Skeletal muscle tissue (tissue), 4 donors: Measurements from ENCODE around the gene GAS7. TPM values are rescaled to one million over a fixed set of nuclear protein-coding genes. Genes with fewer than 3 reads are reported as not detected.

Experiments
- H3K27ac ChIP-seq: one replicate; pipeline ENCODE4 v1.7.0; 2013; ENCODE audit warnings: mild to moderate bottlenecking, low read depth, low read length, inconsistent platforms
- H3K27me3 ChIP-seq, 3 donors: one replicate each; pipeline ENCODE4 v1.7.0; 2013; ENCODE audit warnings: low read length in 3 of 3; ENCODE audit not compliant: control insufficient read depth in 3 of 3, insufficient read depth in 3 of 3
- H3K36me3 ChIP-seq, 3 donors: one replicate each; pipeline ENCODE4 v1.7.0; 2013; ENCODE audit warnings: low read length in 3 of 3; ENCODE audit not compliant: control insufficient read depth in 3 of 3, insufficient read depth in 3 of 3
- H3K4me1 ChIP-seq, 3 donors: one replicate each; pipeline ENCODE4 v1.7.0; 2013; ENCODE audit warnings: low read length in 3 of 3, mild to moderate bottlenecking in 3 of 3; ENCODE audit not compliant: control insufficient read depth in 3 of 3, insufficient read depth in 3 of 3
- H3K4me3 ChIP-seq, 3 donors: one replicate each; pipeline ENCODE4 v1.7.0; 2013; ENCODE audit warnings: low read length in 3 of 3
- H3K9ac ChIP-seq, 3 donors: one replicate each; pipeline ENCODE4 v1.7.0; 2013; ENCODE audit warnings: low read length in 3 of 3, mild to moderate bottlenecking in 3 of 3, moderate library complexity in 2 of 3, low read depth in 1 of 3
- H3K9me3 ChIP-seq, 3 donors: one replicate each; pipeline ENCODE4 v1.7.0; 2013; ENCODE audit warnings: low read length in 3 of 3; ENCODE audit not compliant: control insufficient read depth in 3 of 3
- total RNA-seq: library from RNA; depleted of rRNA; stranded (reverse); fragments of >200 nt; gene quantifications from one replicate; pipeline ENCODE4 v1.2.3, GENCODE V29; 2014
- donor health status: Osteomylitis.

The GAS7 gene
- total RNA-seq, 1 donor from 2014 or later: 58.5 TPM

- Histone ChIP-seq H3K9ac (no peak overlapping the region), H3K4me1 (no peaks in the 10 kb centered on the region), H3K4me3 (no peak overlapping the region), H3K27ac (no peak overlapping the region), H3K9me3 (no peaks in the 10 kb centered on the region), H3K27me3 (peaks cover 5 to 19% (median 17%) of the 10 kb centered on the region in 3 donors), H3K36me3 (peaks cover 0 to 8% (median 0%) of the 10 kb centered on the region in 3 donors)
These were observed 286.0 kb downstream of the GAS7 start for GRCh38 chr17:9912121-9913099.

- no peak overlapping the region for H3K4me3 ChIP-seq
- no peaks in the 10 kb centered on the region for H3K4me1 ChIP-seq
- peaks cover 5 to 19% (median 17%) of the 10 kb centered on the region in 3 donors for H3K27me3 ChIP-seq
- H3K9ac ChIP-seq: no peak overlapping the region
- no peaks in the 10 kb centered on the region for H3K9me3 ChIP-seq
- H3K27ac ChIP-seq: no peak overlapping the region
- no peaks in the 10 kb centered on the region for H3K36me3 ChIP-seq
These were observed 287.3 kb downstream of the GAS7 start for GRCh38 chr17:9911089-9911488.

GRCh38 chr17:9908649-9909042 is 289.8 kb downstream of the GAS7 start:
- H3K4me3 ChIP-seq: no peak overlapping the region

GRCh38 chr17:9907883-9908648 is 290.3 kb downstream of the GAS7 start:
- Histone ChIP-seq H3K27ac (no peak overlapping the region), H3K9ac (no peak overlapping the region), H3K4me3 (no peak overlapping the region), H3K36me3 (no peaks in the 10 kb centered on the region), H3K9me3 (no peaks in the 10 kb centered on the region), H3K27me3 (peaks cover 7 to 23% (median 19%) of the 10 kb centered on the region in 3 donors), H3K4me1 (no peaks in the 10 kb centered on the region)

More at GRCh38 chr17:9908649-9909042, 289.8 kb downstream of the GAS7 start:
- peaks cover 7 to 23% (median 19%) of the 10 kb centered on the region in 3 donors for H3K27me3 ChIP-seq
- no peak overlapping the region for H3K9ac ChIP-seq
- no peak overlapping the region for H3K27ac ChIP-seq
- H3K9me3 ChIP-seq: no peaks in the 10 kb centered on the region
- H3K36me3 ChIP-seq: no peaks in the 10 kb centered on the region
- no peaks in the 10 kb centered on the region for H3K4me1 ChIP-seq

- H3K27ac ChIP-seq: no peak overlapping the region
- no peaks in the 10 kb centered on the region for H3K4me1 ChIP-seq
- no peak overlapping the region for H3K9ac ChIP-seq
- no peaks in the 10 kb centered on the region for H3K36me3 ChIP-seq
- peaks cover 7 to 23% (median 19%) of the 10 kb centered on the region in 3 donors for H3K27me3 ChIP-seq
- H3K9me3 ChIP-seq: no peaks in the 10 kb centered on the region
- no peak overlapping the region for H3K4me3 ChIP-seq
These were observed 291.3 kb downstream of the GAS7 start for GRCh38 chr17:9907131-9907530.

- no peaks in the 10 kb centered on the region for H3K4me1 ChIP-seq
- H3K27ac ChIP-seq: no peak overlapping the region
- no peaks in the 10 kb centered on the region for H3K36me3 ChIP-seq
- no peaks in the 10 kb centered on the region for H3K9me3 ChIP-seq
- peaks cover 7 to 23% (median 19%) of the 10 kb centered on the region in 3 donors for H3K27me3 ChIP-seq
- H3K9ac ChIP-seq: no peak overlapping the region
- no peak overlapping the region for H3K4me3 ChIP-seq
These were observed 291.8 kb downstream of the GAS7 start for GRCh38 chr17:9906616-9907015.

GRCh38 chr17:9905902-9906301 is 292.5 kb downstream of the GAS7 start:
- Histone ChIP-seq H3K9me3 (no peaks in the 10 kb centered on the region), H3K9ac (no peak overlapping the region), H3K4me1 (no peaks in the 10 kb centered on the region), H3K27ac (no peak overlapping the region), H3K27me3 (peaks cover 7 to 23% (median 19%) of the 10 kb centered on the region in 3 donors), H3K36me3 (no peaks in the 10 kb centered on the region), H3K4me3 (no peak overlapping the region)

- Histone ChIP-seq H3K27ac (no peak within 1 kb of the TSS), H3K36me3 (no peaks in the 10 kb centered on the region), H3K9me3 (no peaks in the 10 kb centered on the region), H3K9ac (no peak within 1 kb of the TSS), H3K4me1 (peaks cover 0 to 2% (median 0%) of the 10 kb centered on the region in 3 donors), H3K4me3 (no peak within 1 kb of the TSS), H3K27me3 (peaks cover 7 to 23% (median 16%) of the 10 kb centered on the region in 3 donors)
These were observed 293.4 kb downstream of the GAS7 start, which contains the start of gene RCVRN for GRCh38 chr17:9905078-9905415. Gene RCVRN, minus strand, starts transcription at chr17:9905271. Its CDS starts 91 bp downstream, at chr17:9905180.

GRCh38 chr17:9904277-9905077 is 293.9 kb downstream of the GAS7 start:
- no peaks in the 10 kb centered on the region for H3K36me3 ChIP-seq
- H3K27ac ChIP-seq: no peak overlapping the region
- no peak overlapping the region for H3K9ac ChIP-seq
- H3K27me3 ChIP-seq: peaks cover 7 to 20% (median 12%) of the 10 kb centered on the region in 3 donors
- H3K9me3 ChIP-seq: no peaks in the 10 kb centered on the region
- H3K4me1 ChIP-seq: peaks cover 0 to 5% (median 1%) of the 10 kb centered on the region in 3 donors
- no peak overlapping the region for H3K4me3 ChIP-seq
